GM19025 (cell line): ENCODE data around the gene CACNA2D1.
"Not testable (repeated sequence)": the region's sequence is repeated elsewhere in the genome, so short reads cannot be mapped to it uniquely, and the experiment has no call there.

ENCODE experiments used
- ATAC-seq: cut with Tn5 transposase; IDR thresholded peaks from one replicate; pipeline ENCODE4 v1.9.1; 2021; ENCODE audit warnings: mild to moderate bottlenecking, low read depth, moderate library complexity; ENCODE audit not compliant: unreplicated experiment

Gene CACNA2D1

GRCh38 chr7:82396343-82396742 lies 47.2 kb downstream of the CACNA2D1 start:
- no peak for ATAC-seq

GRCh38 chr7:82395147-82395546 lies 48.4 kb downstream of the CACNA2D1 start:
- no peak for ATAC-seq

DNA sequence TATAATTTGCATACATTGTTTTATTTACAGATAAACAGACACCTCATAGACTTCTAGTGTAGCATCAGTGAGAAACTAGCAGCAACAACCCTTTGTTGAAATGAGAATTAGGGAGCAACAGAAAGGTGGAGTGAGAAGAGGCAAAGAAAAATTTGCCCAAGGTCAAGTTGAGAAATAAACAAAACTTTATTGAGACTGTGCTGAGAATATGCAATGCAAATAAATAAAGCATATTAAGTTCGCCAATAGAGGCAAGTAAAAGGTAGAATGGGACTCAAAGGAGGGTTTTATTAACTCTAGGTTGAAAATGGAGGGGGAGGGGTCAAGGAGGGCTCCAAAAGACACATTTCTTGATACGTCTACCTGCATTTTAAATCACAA lies 49.7 kb downstream of the CACNA2D1 start:
- ATAC-seq: no peak

- no peak for ATAC-seq
These were observed 50.3 kb downstream of the CACNA2D1 start for GRCh38 chr7:82393076-82393839.

GRCh38 chr7:82390936-82391335 lies 52.6 kb downstream of the CACNA2D1 start:
- ATAC-seq: no peak

DNA sequence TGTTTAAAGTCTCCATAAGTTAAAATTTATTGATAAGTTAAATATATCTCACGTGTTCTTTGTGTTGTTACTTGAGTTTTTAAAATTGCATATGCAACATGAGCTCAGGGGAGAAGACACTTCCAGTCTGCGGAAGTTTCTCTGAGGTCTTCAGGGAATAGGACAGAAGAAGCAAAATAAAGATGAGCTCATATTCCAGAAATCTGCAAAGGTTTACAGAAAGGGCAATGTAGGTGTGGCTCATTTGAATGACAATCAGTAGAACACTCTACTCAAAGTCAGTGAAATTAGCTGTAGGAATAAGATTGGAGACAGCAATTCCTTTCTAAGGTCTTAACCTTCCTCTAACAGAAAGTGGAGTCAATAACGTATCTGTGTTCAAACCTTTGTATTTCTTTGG lies 53.7 kb downstream of the CACNA2D1 start:
- ATAC-seq: no peak

GRCh38 chr7:82388138-82388537 lies 55.4 kb downstream of the CACNA2D1 start:
- ATAC-seq: no peak

DNA sequence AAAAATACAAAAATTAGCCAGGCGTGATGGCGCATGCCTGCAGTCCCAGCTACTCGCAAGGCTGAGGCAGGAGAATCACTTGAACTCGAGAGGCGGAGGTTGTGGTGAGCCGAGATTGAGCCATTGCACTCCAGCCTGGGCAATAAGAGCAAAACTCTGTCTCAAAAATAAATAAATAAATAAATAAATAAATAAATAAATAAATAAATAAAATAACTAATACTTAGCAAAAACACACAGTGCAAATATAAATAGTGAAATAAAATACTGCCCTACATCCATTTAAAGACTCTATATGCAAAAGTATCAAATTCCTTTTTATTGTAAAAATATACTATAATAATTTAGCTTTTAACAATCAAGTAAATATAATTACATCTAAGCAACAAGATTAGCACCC lies 57.0 kb downstream of the CACNA2D1 start:
- ATAC-seq: not testable (repeated sequence)

GRCh38 chr7:82384779-82385178 lies 58.8 kb downstream of the CACNA2D1 start:
- ATAC-seq: no peak

DNA sequence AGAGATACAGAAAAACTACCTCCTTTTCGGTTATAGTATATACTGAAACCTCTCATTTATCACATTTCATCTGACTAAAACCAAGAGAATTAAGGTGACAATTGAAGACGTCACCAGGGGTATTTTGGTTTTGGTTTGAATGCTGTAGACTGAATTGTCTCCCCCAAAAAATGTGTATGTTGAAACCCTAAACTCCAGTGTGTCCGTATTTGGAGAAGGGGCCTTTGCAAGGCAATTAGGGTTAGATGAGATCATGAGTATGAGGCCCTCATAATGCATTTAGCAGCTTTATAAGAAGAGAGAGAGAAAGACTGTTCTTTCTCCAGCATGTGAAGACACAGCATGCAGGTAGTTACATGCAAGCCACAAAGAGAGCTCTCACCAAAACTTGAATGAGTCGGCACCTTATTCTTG lies 59.5 kb downstream of the CACNA2D1 start:
- ATAC-seq: no peak

- ATAC-seq: no peak
These were observed 61.3 kb downstream of the CACNA2D1 start for GRCh38 chr7:82382276-82382675.

DNA sequence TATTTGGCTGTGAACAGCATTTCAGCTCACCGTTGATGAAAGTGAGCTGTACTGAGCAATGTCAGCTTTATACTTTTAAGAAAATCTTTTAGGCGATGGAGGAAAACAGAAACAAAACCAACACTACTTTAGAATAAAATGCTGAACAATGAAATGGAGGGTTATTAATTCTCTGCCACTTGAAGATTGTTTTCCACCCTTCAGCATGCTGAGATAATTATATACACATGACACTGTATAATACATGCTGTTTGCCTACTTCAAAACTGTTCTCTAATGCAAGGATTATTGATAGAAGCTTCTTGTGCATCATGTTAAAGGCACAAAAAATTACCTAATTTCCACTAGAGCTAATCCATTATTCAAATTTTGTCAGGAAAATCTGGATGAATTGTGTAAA lies 66.8 kb downstream of the CACNA2D1 start:
- no peak for ATAC-seq

DNA sequence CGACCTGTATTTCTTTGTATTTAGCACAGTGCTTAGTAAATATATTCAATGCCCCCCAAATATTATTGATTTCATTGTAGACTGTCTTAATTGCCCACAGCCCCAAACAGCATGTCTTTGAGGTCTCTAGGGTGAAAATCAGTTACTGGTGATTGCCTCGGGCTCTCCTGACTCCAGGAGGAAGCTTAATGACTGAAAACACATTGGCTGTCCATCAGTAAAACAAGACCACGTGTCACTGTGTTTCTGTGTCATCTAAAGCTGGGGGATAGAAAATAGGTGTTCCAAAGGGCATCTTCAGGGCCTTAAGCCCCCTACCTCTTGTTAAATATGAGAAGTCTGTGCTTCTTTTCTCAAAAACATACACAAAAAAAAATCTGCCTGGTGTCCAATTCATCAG lies 67.9 kb downstream of the CACNA2D1 start:
- no peak for ATAC-seq

GRCh38 chr7:82375129-82375528 lies 68.4 kb downstream of the CACNA2D1 start:
- no peak for ATAC-seq

DNA sequence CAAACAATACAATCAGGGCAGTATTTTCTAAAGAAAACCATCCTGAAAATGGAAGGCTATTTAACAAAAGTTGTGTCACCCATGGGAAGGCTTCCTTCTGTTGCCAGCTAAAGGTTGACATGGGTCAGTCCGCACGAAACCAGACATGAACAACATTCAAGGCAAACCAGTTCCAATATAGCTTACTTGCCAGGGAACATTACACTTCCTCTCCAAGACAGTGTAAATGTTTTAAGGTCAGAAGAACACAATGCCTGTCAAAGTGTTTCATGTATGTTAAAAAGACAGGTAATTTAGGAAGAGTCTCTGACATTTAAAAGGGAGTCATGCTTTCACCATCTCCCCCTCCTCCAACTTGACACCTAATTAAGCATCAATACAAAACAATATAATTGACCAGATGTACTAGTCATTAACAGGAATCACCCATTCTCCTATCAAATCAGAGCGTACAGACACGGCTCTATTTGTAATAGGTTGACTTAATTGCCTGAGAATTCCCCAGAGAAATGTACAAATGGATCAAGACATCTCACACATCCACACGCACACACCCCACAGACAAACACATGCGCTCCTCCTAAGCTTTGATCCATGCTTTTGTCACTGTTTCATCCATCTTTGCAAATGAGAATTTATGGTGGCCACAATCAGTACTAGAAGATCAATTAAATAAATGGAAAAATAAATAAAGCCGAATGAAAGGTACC lies 69.5 kb downstream of the CACNA2D1 start:
- no peak for ATAC-seq

DNA sequence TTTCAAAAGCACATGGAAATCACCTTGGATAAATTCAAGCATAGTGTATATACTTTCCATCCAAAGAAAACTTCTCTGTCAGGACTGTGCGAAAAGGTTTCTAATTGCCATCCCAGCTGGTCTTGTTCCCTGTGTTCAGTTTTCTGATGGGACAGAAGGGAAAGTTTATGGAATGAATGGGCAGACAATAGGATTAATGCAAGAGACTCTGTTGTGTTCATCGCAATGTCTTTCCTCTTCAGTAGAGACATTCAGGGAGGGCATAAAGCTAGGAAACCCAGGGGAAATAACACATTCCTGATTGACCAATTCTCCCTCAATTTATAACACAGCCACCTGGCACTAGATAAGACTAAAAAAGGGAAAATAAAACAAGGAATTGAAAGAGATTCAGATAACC lies 78.9 kb downstream of the CACNA2D1 start:
- no peak for ATAC-seq

DNA sequence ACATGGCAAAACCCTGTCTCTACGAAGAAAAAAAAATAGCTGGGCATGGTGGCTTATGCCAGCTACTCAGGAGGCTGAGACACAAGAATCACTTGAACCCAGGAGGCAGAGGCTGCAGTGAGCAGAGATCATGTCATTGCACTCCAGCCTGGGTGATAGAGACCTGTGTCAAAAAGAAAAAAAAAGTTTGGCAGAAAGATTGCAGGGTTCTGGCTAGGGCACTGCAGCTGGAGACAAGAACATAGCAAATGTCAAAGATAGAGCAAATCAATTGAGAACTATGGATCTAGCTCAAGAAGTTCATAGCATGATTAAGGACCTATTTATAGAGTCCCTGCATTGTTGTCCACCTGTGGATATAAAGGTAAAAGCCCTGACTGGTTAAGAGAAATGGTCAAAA lies 79.5 kb downstream of the CACNA2D1 start:
- no peak for ATAC-seq

DNA sequence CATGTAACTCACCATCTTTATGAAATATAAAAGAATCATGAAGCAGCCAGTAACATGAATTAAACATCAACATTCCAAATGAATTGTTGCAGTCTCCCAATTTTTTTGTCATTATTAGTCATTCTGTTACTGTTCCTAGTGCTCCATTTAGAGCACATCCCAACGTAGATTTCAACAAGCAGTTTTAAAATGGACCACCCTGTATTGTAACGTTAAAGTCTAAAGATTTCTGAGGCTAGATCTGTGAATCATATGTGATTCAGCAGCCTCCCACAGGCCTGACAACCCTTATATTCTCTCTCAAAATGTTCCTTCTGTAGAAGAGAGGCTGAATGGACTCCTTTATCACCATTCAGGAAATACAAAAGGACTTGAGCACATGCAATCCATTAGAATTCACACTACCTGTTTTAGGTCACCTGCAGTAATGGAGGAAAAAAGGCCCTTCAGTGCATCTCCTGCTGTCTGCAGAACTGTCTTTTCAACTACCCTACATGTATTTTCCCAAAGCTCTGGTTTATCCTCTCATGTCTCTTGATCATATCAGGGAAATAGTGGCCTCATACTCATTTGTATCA lies 81.4 kb downstream of the CACNA2D1 start:
- no peak for ATAC-seq

DNA sequence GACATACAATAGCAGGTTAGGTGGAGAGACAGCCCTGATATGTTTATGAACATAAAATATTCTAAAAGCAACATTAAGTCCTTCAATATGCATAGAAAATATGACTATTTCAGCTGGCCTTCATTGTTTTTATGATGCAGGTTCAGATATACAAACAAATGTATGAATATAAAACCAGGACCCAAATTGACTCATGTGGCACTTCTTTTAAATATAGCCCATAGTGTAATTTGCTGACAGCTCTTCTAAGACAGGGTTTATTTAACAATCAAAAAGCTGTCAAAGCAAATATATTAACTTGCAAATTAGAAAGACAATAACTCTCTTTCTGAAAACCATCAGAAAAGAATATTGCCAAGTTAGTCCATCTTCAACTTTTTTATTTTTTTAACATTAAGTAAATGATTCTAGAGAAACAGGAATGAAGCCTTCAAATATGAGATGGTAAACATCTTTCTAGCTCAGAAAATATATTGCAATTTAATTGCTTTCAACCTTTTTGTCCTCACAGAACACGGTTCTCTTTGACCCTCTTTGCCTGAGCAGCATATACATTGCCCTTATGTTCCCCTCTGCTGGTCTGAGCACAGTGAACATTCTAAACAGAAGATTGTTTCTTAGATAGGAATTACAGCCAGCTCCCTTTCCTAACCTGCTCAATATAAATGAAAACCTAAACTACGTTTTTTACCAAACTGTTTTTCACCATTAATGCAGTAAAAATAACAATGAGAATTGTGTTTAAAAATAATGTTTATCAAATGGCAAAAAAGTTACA lies 82.8 kb downstream of the CACNA2D1 start:
- no peak for ATAC-seq

GRCh38 chr7:82359426-82359825 lies 84.2 kb downstream of the CACNA2D1 start:
- no peak for ATAC-seq

DNA sequence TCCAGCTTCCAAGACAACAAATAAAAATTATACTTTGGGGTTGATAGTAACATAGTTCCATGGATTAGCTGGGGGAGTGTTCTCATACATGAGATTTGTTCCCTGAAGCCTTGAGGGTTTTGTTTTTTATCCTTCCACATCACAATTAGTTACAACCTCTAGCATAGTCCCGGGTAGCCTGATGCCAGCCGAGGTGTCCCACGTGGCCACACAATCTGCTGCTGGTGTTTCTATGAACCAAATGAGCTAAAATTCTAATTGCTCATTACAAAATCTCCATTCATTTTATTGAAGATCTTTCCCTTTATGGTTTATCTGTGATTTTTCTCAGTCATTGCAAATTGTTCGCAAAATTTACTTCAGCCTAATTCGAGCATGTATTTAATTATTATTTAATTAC lies 84.7 kb downstream of the CACNA2D1 start:
- ATAC-seq: no peak
